ENCODE data around the gene PAQR5. TPM values are rescaled to one million over a fixed set of nuclear protein-coding genes. Genes with fewer than 3 reads are reported as not detected.

PAQR5 gene
- polyA plus RNA-seq, 3 donors, result 25.7 to 40.6 (median 32.8) TPM

GRCh38 chr15:69456208-69457166, 157.8 kb downstream of the PAQR5 start:
- DNase-seq, result no peak

Other genes starting within 250 kb of the PAQR5 start
- gene GLCE, start 138.3 kb upstream of the PAQR5 start, polyA plus RNA-seq (ENCODE audit: insufficient read length in 3 of 3), result 10 to 100 TPM; 42.4 to 48.3 (median 44.7) TPM
- 10 to 100 TPM; 35.0 to 40.9 (median 38.7) TPM for gene KIF23, start 115.4 kb downstream of the PAQR5 start, polyA plus RNA-seq (ENCODE audit: insufficient read length in 3 of 3)
- gene RPLP1, start 153.9 kb downstream of the PAQR5 start, polyA plus RNA-seq (ENCODE audit: insufficient read length in 3 of 3), result 1,000 to 10,000 TPM; 1,475 to 1,853 (median 1,695) TPM

All from renal pelvis (tissue), 4 donors.